GM18508 (cell line): ENCODE data around the gene NPAS1.
"Not testable (repeated sequence)": the region's sequence is repeated elsewhere in the genome, so short reads cannot be mapped to it uniquely, and the experiment has no call there.

Source experiments
- ATAC-seq: cut with Tn5 transposase; IDR thresholded peaks from one replicate; pipeline ENCODE4 v1.9.1; 2021; ENCODE audit warnings: moderate number of reproducible peaks; ENCODE audit not compliant: insufficient read depth, unreplicated experiment

Gene NPAS1

GRCh38 chr19:46990991-46991676 lies 28.5 kb upstream of the NPAS1 start:
- no peak for ATAC-seq

GRCh38 chr19:46992699-46993535 lies 26.7 kb upstream of the NPAS1 start:
- no peak for ATAC-seq

GRCh38 chr19:46993622-46994021 lies 26.0 kb upstream of the NPAS1 start:
- no peak for ATAC-seq

DNA sequence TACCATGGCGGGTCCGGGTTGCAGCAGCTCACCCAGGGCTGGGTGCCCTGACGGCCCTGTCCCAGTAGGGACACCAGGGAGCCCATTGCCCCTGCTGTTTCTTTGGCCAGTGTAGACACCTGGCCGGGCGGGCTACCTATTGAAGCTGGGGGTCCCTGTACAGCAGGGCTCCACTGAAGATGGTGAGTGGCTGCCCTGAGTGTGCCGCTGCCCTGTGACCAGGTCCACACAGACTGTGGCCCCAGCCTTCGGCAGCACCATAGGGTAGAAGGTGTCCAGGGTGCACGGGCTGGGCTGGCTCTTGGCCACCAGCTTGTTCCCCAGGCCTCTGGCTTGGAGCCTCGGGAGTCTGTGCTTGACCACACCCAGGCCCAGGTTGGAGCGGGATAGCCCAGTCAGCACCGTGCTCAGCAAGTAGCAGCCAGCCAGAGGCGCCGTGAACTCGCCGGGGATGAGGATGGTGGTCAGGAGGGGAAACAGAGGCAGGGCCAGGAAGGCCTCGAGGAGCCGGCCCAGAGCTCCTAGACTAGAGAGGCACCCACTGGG lies 25.4 kb upstream of the NPAS1 start:
- ATAC-seq: no peak

- ATAC-seq: no peak
These were observed 24.1 kb upstream of the NPAS1 start for GRCh38 chr19:46995492-46995891.

DNA sequence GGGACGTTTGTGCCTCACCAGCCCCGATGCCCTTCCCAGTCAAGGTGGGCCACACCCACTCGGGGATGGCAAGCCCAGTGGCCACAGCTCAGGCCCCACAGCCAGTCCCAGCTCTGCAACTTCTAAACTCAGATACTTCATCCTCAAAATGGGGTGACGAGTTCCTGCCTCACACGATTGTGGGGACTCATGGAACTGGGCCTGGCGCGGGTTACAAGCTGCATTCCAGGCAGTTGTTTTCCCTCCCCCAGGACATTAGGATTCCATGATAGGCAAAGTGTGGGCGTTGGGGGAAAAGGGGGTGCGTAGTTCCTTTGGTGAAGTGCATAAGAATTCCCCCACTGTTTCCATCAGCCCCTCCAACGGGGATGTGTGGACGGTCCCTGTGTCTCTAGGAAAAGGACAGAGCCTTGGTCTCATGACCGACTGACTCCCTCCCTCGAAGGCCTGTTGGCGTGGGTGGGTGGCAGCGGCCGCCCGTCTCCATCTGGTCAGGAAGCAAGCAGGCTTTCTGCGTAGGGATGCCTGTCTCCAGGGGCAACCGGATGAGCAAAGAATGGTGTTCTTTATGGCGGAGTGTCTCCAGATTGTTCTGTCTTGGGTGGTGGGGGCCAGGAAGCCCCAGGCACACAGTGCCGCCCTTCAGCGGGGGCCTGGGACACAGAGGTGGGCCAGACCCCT lies 21.1 kb upstream of the NPAS1 start:
- ATAC-seq: no peak

GRCh38 chr19:46999377-46999776 lies 20.3 kb upstream of the NPAS1 start:
- no peak for ATAC-seq

GRCh38 chr19:46999878-47000277 lies 19.8 kb upstream of the NPAS1 start:
- no peak for ATAC-seq

GRCh38 chr19:47000373-47000772 lies 19.3 kb upstream of the NPAS1 start:
- ATAC-seq: no peak

DNA sequence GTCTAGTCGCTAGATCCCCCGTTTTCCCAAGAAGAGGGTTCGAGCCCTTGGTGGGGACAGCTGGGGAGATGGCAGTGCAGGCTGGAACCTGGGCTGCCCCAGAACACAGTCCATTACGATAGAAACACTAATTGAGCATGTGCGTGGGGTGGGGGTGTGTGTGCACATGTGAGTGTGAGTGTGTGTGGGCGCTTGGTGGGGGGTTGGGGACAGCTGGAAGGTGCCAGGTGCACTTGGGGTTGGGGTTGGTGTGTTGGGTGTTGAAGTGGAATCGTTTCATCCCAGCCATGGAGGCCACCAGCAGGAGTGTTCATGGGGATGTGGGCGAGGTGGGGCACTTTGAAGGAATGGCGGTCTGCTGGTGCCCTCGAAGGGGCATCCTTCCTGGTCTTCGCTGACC lies 18.1 kb upstream of the NPAS1 start:
- ATAC-seq: no peak

DNA sequence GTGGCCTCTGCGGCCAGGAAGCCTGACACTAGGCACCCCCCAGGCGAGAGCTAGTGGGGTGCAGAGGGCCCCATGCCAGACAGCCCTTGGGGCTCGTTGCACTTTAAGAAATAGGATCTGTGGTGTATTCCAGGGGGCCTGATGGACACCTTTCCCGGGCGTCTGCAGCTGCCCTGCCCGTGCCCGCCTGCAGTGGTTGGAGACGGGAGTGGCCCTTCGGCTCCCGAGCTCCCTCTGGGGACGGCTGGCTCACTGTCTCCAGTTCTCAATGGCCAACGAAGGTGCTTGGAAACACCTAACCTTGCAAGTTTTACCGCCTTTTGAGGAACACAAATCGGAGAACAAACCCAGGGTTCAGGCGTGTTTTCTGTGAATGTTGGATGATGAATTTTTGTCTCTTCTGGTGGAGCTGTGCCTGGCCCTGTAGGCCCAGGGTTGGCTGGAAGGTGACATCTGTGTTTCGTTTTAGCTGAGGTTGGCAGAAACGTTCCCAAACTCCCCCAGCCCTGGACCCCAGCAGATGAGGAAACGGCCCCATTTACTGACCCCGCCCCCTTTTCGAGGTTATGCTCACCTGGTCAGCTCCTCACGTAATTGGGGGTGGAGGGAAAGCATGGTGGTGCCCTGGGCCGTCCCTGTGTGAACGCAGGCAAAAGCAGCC lies 17.4 kb upstream of the NPAS1 start:
- no peak for ATAC-seq

- ATAC-seq: no peak
These were observed 16.6 kb upstream of the NPAS1 start for GRCh38 chr19:47002853-47003610.

DNA sequence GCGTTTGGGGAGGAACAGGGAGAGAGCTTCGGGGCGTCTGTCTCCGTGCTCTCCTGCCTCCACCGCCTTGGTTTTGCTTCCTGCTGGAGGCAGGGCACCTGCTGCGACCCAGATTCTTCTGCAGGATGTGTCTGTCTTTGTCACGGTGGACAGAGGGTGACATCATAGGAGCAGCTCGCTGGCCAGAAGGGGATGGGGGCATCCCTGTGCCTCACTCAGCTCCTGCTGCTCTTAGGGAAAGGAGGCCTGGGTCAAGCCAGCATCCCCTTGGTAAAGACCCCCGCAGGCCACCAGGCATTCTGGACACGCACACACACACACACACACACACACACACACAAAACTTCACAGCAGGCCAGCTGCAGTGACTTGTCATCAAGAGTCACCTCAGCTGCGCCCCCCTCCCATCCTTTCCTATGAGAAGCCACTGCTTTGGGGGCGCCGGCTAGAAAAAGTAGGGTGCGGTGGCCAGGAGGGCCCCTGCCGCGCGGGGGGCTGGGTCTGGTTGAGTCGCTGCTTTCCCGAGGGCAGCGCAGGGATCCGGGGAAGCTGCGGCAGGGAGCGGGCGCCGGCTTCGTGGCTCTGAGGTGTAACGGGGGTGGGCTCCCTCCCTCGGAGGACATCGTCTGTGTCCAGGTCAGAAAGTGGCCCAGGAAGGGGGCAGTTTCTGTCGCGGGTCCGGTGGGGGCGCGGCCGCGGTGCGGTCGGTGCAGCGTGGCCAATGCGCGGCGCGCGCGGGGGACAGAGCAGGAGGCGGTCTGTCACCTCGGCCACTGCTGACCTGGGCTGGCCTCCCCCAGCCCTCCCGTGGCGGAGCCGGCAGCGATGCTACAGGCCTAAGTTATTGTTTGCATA lies 15.8 kb upstream of the NPAS1 start:
- no peak for ATAC-seq

DNA sequence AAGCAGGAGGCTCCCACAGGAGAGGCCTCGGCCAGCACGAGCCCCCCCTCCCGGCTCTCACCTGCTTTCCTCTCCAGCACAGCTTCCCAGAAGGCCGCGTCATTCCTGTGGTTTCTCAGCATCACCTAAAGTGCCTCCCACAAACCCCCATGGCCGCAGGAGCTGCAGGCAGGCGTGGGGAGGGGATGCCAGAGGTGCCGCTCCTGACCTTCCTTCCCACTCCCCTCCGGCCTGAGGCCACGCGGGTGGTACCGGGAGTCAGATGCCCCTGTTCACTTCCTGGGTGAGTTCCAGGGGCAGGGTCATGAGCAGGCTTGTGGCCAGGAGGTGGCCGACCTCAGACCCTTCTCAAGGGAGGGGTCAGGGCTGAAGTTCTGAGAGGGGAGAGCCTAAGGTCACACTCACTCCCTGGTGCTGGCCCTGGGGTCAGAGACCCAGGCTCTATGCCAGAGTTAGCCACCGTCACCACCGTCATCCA lies 14.4 kb upstream of the NPAS1 start:
- ATAC-seq: no peak

GRCh38 chr19:47005873-47006272 lies 13.8 kb upstream of the NPAS1 start:
- ATAC-seq: no peak

GRCh38 chr19:47006496-47006895 lies 13.1 kb upstream of the NPAS1 start:
- ATAC-seq: no peak

- not testable (repeated sequence) for ATAC-seq
These were observed 9.1 kb upstream of the NPAS1 start for GRCh38 chr19:47010549-47010948.

DNA sequence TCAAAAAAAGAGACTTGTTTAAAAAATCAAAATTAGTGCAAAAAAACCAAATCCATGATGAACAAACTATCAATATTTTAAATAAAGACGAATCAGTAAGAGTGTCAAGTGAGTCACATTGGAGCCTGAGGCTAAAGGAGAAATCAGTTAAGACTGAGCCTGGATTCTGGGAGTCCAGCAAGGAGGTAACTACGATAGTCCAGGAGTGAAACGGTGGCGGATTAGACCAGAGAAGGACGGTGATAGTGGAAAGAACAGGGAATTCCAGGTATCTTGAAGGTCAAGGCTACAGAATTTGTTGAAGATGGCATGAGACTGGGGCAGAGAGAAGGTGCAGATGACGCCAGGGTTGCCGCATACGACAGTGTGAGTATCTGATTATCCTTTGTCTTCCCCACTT lies 7.0 kb upstream of the NPAS1 start:
- ATAC-seq: no peak

DNA sequence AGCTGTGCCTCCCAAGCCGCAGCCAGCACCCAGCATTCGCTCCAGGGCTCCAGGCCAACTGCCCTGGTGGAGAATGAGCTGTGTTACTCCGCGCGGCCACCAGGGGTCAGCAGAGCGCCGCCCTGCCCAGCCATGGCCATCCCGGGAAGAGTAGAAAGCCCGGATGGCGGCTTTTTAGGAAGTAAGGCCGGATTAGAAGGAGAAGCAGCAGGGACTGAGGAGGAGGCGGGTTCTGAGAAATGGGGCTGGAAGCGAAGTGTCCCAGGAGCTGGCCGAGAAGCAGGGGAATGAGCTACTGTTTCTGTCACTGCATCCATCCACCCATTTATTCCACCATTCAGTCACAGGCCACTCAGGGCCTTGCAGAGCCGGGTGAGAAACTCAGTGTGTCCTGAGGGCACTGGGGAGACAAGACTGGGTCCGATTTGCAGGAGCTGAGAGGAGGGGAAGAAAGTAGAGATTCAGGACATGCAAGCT lies 6.6 kb upstream of the NPAS1 start:
- no peak for ATAC-seq
